ENCODE data around the gene SORCS1. TPM values are rescaled to one million over a fixed set of nuclear protein-coding genes. Genes with fewer than 3 reads are reported as not detected.
A peak's percentile ranks its signal among the peaks of the same experiment; 100 is the strongest.

SORCS1 gene
- polyA plus RNA-seq, 6 donors from 2014 or later, result not detected

DNA sequence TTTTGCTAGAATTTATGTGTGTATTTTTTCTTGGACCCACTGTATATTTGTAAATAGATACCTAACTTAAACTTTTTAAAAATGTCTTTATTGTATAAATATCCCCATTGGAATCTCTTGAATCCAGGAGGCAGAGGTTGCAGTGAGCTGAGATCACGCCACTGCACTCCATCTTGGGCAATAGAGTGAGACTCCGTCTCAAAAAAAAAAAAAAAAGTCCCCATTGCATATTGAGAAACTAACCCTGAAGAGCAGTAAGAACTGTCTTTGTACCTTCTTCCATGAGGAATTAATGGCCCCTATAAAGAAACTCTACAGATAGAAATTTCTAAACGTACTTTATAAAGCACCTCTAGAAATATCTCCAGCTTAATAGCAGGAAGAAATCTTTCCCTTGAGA lies 504.0 kb downstream of the SORCS1 start:
- H3K4me1 Mint-ChIP-seq, result no peaks in the 10 kb centered on the region
- no peak for ATAC-seq (ENCODE audit: low read depth in 2 of 2)
- H3K4me3 Mint-ChIP-seq, result no peak overlapping the region
- no peak for DNase-seq
- peaks cover 0 to 10% (median 2%) of the 10 kb centered on the region in 7 donors for H3K9me3 Mint-ChIP-seq
- no peaks in the 10 kb centered on the region for H3K36me3 Mint-ChIP-seq
- no peaks in the 10 kb centered on the region for H3K27me3 Mint-ChIP-seq
- no peak overlapping the region for H3K27ac Mint-ChIP-seq

DNA sequence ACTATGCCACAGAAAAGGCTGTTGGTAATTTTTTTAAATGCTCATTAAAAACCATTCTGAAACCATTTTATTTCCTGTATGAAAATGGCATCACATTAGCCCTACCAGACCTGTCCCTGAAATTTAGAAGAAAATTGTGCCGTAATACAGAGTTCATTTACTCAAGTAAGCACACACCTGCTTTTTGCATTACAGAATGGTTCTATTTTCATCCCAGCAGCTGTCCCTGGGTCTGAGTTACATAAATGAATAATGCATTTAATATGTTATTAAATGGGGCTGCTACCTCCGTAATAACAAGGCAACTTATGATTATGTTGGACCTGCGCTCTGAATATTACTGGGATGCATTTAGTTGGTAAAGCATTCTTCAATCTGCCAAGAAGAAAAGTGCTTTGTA lies 508.9 kb downstream of the SORCS1 start:
- no peak overlapping the region for H3K4me3 Mint-ChIP-seq
- H3K36me3 Mint-ChIP-seq, result no peaks in the 10 kb centered on the region
- no peak for DNase-seq
- no peak for ATAC-seq (ENCODE audit: low read depth in 2 of 2)
- no peak overlapping the region for H3K27ac Mint-ChIP-seq
- no peaks in the 10 kb centered on the region for H3K4me1 Mint-ChIP-seq
- no peaks in the 10 kb centered on the region for H3K27me3 Mint-ChIP-seq
- peaks cover 0 to 2% (median 0%) of the 10 kb centered on the region in 7 donors for H3K9me3 Mint-ChIP-seq

DNA sequence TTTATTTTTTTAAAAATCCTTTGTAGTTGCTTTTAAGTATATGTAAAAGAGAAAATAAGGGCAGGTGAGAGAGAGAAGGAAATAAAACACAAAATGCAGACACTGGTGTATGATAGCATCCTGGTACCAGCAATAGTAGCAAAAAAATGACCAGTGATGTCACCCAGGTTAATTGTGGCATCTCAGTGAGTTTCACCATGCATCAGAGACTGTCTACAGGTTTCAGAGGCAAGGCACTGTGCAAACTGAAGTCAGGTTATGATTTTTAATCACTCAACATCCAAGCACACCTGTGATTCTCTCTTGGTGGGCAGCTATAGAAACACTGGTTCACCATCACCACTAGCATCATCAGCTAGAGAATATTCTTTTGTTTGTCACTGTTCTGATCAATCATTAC lies 509.3 kb downstream of the SORCS1 start:
- Mint-ChIP-seq H3K36me3 (no peaks in the 10 kb centered on the region), H3K27me3 (no peaks in the 10 kb centered on the region), H3K27ac (no peak overlapping the region), H3K9me3 (peaks cover 0 to 2% (median 0%) of the 10 kb centered on the region in 7 donors), H3K4me1 (no peaks in the 10 kb centered on the region), H3K4me3 (no peak overlapping the region)
- DNase-seq (no peak), ATAC-seq (ENCODE audit: low read depth in 2 of 2) (no peak)

DNA sequence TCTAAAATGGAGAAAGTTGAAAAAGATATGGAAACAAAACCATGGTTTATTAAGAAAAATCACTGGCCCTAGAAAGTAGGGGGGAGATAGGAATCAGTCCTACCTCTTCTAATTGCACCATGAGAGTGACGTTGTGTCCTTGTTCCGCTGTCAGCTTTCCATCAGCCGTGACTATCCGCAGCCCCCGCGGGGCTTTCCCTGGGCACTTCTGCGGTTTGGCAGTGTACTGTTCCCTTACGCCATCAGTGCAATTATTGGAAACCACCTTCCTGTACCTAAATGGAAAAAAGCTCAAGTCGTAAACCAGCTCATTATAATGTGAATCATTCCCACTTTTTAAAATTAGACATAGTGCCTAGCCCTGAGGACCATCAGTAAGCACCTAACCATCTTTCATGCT lies 512.2 kb downstream of the SORCS1 start:
- Mint-ChIP-seq H3K36me3 (no peaks in the 10 kb centered on the region), H3K4me3 (no peak overlapping the region), H3K9me3 (no peaks in the 10 kb centered on the region), H3K4me1 (no peaks in the 10 kb centered on the region), H3K27ac (peak overlapping the region in 1 of 6 donors; percentile 21), H3K27me3 (no peaks in the 10 kb centered on the region)
- DNase-seq, result no peak
- ATAC-seq (ENCODE audit: low read depth in 2 of 2), result no peak

DNA sequence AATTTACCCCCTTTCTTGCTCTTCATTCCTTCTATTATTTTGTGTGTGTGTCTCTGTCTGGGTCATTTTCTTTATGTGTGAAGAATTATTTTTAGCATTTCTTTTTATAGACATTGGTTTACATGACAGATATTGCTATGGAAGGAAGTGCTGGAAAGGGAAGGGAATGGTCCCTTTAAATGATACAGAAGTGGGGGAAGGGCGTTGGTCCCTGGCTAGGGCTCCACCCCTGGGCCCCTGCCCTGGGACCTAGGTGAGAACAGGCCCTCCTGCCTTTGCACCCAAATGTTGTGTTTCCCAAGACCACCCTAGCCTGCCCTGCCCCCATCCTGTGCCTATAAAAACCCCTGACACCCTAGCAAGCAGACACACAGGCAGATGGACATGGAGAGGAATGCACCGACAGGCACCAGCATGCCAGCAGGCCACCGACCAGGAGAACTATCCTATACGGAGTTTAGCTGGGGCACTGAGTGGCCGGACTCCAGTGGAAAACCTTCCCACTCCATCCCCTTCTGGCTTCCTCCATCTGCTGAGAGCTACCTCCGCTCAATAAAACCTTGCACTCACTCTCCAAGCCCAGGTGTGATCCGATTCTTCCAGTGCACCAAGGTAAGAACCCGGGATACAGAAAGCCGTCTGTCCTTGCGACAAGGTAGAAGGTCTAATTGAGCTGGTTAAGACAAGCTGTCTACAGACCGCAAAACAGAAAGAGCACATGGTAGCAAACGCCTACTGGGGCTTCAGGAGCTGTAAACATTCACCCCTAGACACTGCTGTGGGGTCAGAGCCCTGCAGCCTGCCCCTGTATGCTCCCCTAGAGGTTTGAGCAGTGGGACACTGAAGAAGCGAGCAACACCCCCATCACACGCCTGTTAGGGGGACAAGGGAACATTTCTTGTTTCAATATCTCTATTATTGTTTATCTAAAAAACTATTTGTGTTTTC lies 515.7 kb downstream of the SORCS1 start:
- Mint-ChIP-seq H3K27ac (no peak overlapping the region), H3K9me3 (no peaks in the 10 kb centered on the region), H3K4me1 (no peaks in the 10 kb centered on the region), H3K27me3 (no peaks in the 10 kb centered on the region), H3K36me3 (no peaks in the 10 kb centered on the region), H3K4me3 (no peak overlapping the region)
- ATAC-seq (ENCODE audit: low read depth in 2 of 2) (no peak), DNase-seq (no peak)

DNA sequence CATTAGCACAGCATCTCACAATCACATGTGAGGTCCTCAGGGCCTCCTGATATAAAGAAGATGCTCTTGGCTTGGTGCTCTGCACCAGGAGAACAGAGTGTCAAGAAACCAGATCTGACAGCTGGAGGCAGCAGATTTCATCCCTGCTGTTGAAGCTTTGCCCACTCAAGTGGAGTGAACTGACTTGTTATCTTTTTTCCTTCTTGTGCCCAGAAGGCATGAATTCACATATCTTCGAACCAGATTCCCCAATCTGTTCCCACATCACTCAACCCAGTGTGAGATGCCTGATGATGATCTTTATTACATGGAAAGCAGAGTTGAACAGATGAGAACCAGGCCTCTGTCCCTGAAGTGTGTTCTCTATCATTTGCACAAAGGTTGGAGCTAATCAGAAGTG lies 521.0 kb downstream of the SORCS1 start:
- Mint-ChIP-seq H3K4me3 (no peak overlapping the region), H3K27me3 (no peaks in the 10 kb centered on the region), H3K27ac (no peak overlapping the region), H3K4me1 (no peaks in the 10 kb centered on the region), H3K9me3 (peaks cover 0 to 3% (median 0%) of the 10 kb centered on the region in 7 donors), H3K36me3 (no peaks in the 10 kb centered on the region)
- DNase-seq (no peak), ATAC-seq (ENCODE audit: low read depth in 2 of 2) (no peak)

DNA sequence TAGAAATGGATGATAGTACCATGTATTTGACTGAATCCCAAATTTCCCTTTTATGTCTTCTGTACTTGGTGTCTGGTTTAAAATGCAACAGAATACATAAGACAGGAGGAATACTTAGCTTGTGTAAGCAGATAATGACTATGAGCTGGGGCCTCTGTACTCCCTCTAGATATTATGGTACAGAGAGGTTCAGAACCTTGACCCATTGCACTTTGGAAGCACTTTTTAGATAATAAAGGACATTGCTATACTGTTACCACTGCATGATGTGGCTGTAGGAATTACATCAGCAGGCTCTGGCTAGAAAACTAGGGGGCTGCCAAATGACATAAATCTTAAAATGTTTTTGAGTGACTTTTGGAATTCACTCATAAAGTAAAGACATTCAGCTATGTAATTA lies 526.6 kb downstream of the SORCS1 start:
- Mint-ChIP-seq H3K9me3 (peaks cover 0 to 5% (median 0%) of the 10 kb centered on the region in 7 donors), H3K36me3 (no peaks in the 10 kb centered on the region), H3K4me1 (no peaks in the 10 kb centered on the region), H3K27ac (no peak overlapping the region), H3K27me3 (no peaks in the 10 kb centered on the region), H3K4me3 (no peak overlapping the region)
- ATAC-seq (ENCODE audit: low read depth in 2 of 2) (no peak), DNase-seq (no peak)

DNA sequence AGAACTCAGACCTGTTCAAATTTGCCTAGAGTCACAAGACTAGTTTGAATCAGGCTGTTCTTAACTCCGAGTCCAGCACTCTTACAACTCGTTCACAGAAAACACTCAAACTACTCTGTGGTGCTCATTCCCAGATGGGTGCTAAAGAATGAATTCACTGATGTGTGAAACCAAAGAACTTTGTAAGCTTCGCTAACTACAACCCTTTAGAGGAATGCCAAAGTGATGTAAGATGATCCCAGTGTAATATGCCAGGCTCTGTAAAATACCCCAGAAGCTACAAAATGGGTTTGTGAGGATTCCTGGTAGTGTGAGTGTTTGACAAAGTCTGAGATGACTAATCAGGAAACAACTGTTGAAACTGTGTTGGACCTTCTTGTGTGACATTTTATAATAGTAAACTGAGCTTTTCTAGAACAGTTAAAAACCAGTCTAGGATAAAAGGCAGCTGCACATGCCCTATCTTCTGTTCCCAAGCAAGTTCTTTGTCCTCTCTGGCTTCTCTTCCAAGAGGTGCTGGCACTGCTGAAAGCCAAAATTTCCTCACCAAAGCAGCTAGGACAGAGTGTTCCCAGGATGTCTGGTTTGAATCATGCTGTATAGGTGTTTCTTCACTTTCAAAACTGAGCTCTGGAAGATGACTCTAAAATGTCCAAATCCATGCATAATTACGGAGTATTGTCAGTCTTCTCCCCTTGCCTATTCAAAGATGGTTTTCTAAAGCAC lies 527.6 kb downstream of the SORCS1 start:
- no peak for DNase-seq
- H3K27ac Mint-ChIP-seq, result no peak overlapping the region
- peaks cover 0 to 5% (median 0%) of the 10 kb centered on the region in 7 donors for H3K9me3 Mint-ChIP-seq
- no peaks in the 10 kb centered on the region for H3K27me3 Mint-ChIP-seq
- no peaks in the 10 kb centered on the region for H3K4me1 Mint-ChIP-seq
- H3K36me3 Mint-ChIP-seq, result no peaks in the 10 kb centered on the region
- H3K4me3 Mint-ChIP-seq, result no peak overlapping the region
- ATAC-seq (ENCODE audit: low read depth in 2 of 2), result no peak

DNA sequence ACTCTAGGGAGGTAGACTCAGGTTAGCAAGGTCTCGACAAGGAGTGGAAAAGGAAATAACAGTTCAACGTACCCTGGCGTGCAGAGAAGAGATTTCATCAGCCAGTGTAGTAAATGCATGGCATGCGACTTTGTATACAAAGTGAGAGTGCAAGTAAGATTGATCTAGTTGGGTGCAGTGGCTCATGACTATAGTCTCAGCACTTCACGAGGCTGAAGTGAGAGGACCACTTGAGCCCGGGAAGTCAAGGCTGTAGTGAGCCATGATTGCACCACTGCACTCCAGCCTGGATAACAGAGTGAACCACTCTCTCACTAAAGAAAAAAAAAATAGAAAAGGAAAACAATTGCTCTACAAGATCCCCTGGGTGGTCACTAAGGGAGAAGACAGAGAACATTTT lies 528.6 kb downstream of the SORCS1 start:
- Mint-ChIP-seq H3K27ac (no peak overlapping the region), H3K36me3 (no peaks in the 10 kb centered on the region), H3K4me1 (no peaks in the 10 kb centered on the region), H3K9me3 (peaks cover 0 to 5% (median 2%) of the 10 kb centered on the region in 7 donors), H3K27me3 (no peaks in the 10 kb centered on the region), H3K4me3 (no peak overlapping the region)
- ATAC-seq (ENCODE audit: low read depth in 2 of 2) (no peak), DNase-seq (no peak)

DNA sequence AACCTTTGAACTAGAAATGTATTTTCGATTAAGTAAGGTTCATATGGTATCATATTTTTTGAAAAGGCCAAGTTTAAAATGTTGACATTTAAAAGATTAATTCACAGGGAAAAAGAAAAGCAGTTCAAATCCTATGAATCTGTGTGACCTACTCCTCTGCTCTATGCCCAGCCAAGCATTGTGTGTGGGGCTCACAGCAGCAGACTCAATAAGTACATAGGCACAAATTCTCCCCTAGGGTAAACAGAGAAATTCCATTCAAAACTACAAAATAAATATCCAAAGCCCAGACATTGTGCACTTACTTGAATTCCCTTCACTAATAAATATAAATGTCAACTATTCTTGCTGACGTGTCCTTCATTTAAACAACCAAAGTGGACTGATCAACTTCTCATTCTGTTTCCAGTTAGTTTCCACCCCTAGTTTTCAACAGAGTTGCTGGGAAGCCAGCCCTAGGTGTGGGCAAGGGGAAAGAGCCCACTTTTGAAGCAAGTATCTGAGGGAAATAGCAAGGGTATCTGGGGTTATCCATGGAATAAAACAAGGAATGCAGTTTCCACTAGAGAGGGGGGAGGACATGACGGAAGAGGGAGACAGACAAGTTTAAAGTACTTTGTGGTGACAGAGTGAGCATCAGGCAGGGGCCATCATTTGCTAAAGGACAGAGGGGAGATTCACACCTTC lies 533.3 kb downstream of the SORCS1 start:
- H3K27me3 Mint-ChIP-seq, result peaks cover 0 to 7% (median 0%) of the 10 kb centered on the region in 3 donors

DNA sequence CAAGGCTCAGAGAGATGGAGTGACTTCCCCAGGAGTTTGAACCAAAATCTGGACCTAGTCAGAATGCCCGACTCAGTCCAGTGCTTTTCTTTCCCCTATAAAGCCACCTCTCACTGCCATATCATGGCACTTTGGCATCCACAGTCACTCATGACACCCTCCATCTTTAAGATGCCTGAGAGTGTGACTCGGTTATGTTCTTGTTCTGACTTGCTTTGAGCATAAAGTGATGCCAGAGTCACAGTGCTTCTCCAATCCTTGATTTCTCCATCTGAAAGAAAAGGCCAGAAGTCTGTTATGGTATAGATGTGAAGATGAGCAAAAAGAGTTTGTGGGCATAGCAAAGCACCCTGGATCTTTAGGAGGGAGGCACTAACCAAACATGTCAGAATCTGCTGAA lies 538.1 kb downstream of the SORCS1 start:
- H3K4me1 Mint-ChIP-seq, result no peaks in the 10 kb centered on the region
- H3K36me3 Mint-ChIP-seq, result no peaks in the 10 kb centered on the region
- ATAC-seq (ENCODE audit: low read depth in 2 of 2), result no peak
- DNase-seq, result no peak
- H3K9me3 Mint-ChIP-seq, result peaks cover 0 to 2% (median 0%) of the 10 kb centered on the region in 7 donors
- H3K4me3 Mint-ChIP-seq, result no peak overlapping the region
- H3K27ac Mint-ChIP-seq, result no peak overlapping the region
- peaks cover 0 to 7% (median 0%) of the 10 kb centered on the region in 3 donors for H3K27me3 Mint-ChIP-seq

More for the DNA sequence above, 533.3 kb downstream of the SORCS1 start:
- H3K4me1 Mint-ChIP-seq, result no peaks in the 10 kb centered on the region
- H3K9me3 Mint-ChIP-seq, result peaks cover 0 to 4% (median 0%) of the 10 kb centered on the region in 7 donors
- no peak for ATAC-seq (ENCODE audit: low read depth in 2 of 2)
- H3K4me3 Mint-ChIP-seq, result no peak overlapping the region
- no peaks in the 10 kb centered on the region for H3K36me3 Mint-ChIP-seq
- no peak for DNase-seq
- H3K27ac Mint-ChIP-seq, result no peak overlapping the region

DNA sequence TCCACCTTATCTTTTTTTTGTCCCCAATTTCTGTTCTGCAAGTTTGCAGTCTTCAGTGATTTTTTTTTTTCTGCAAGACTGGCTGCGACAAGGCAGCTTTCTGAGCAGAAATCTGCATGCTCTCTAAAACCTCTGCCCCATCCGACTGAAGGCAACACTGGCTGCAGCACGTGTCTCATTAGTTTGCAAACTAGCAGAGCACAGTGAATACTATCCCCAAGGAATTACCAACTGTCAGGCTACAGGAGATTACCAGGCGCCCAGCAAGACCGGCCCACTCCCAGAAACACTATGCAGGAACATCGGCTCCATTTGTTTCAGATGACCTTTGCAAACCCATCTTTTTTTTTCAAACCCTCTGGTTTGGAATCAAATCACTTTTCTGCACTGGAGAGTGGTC lies 538.8 kb downstream of the SORCS1 start:
- no peak overlapping the region for H3K4me3 Mint-ChIP-seq
- ATAC-seq (ENCODE audit: low read depth in 2 of 2), result no peak
- H3K36me3 Mint-ChIP-seq, result no peaks in the 10 kb centered on the region
- H3K27me3 Mint-ChIP-seq, result peaks cover 0 to 7% (median 0%) of the 10 kb centered on the region in 3 donors
- H3K9me3 Mint-ChIP-seq, result no peaks in the 10 kb centered on the region
- no peaks in the 10 kb centered on the region for H3K4me1 Mint-ChIP-seq
- no peak overlapping the region for H3K27ac Mint-ChIP-seq
- DNase-seq, result no peak

DNA sequence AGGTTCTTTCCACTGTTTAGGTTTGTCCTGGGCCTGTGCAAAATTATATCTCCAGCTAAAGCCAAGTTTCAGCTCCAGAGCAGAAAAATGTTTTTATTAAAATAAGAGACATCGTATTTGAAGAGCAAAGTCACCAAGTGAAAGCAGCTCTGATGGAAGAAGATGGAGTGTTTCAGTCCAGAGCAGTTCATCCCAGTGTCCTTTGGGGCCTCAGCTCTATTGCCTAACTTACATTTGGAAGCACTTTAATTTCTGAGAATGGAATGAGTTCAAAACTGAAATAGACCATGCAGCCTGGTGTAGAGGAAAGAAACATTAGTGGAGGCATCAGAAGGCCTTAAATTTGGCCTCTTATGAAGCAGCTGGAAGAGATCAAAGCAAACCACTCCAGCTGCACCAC lies 545.2 kb downstream of the SORCS1 start:
- Mint-ChIP-seq H3K9me3 (peaks cover 0 to 5% (median 0%) of the 10 kb centered on the region in 7 donors), H3K4me3 (no peak overlapping the region), H3K4me1 (no peaks in the 10 kb centered on the region), H3K36me3 (no peaks in the 10 kb centered on the region), H3K27ac (no peak overlapping the region), H3K27me3 (no peaks in the 10 kb centered on the region)
- no peak for DNase-seq
- no peak for ATAC-seq (ENCODE audit: low read depth in 2 of 2)

Data from naive B cell (primary cell).